Neuronal stem cell (in vitro differentiated cells): ENCODE data around the gene TCL1B.

Source experiments
- DNase-seq: peaks from one replicate; pipeline ENCODE4 v3.0.0-alpha.2; 2013; ENCODE audit warnings: low spot score
- H2AFZ ChIP-seq: one replicate; pipeline ENCODE4 v1.6.1; 2013; ENCODE audit warnings: mild to moderate bottlenecking, low read length, inconsistent platforms
- H2AK5ac ChIP-seq: 2 replicates; pipeline ENCODE4 v1.6.1; 2013; ENCODE audit warnings: low read depth, mild to moderate bottlenecking, inconsistent platforms, low read length, moderate library complexity, mixed read lengths
- H2BK120ac ChIP-seq: 2 replicates; pipeline ENCODE4 v1.6.1; 2013; ENCODE audit warnings: low read depth, mild to moderate bottlenecking, inconsistent platforms, low read length, moderate library complexity, mixed read lengths
- H2BK12ac ChIP-seq: one replicate; pipeline ENCODE4 v1.6.1; 2013; ENCODE audit warnings: low read length, inconsistent platforms
- H2BK15ac ChIP-seq: 2 replicates; pipeline ENCODE4 v1.6.1; 2013; ENCODE audit warnings: mild to moderate bottlenecking, low read length, inconsistent platforms, mixed read lengths
- H2BK5ac ChIP-seq: one replicate; pipeline ENCODE4 v1.6.1; 2013; ENCODE audit warnings: inconsistent platforms, mild to moderate bottlenecking, low read length, moderate library complexity
- H3K14ac ChIP-seq: one replicate; pipeline ENCODE4 v1.6.1; 2013; ENCODE audit warnings: low read length, inconsistent platforms
- H3K18ac ChIP-seq: 2 replicates; pipeline ENCODE4 v1.6.1; 2013; ENCODE audit warnings: low read length, inconsistent platforms
- H3K23ac ChIP-seq: 2 replicates; pipeline ENCODE4 v1.6.1; 2013; ENCODE audit warnings: low read depth, mild to moderate bottlenecking, mixed read lengths, low read length, inconsistent platforms; ENCODE audit not compliant: poor library complexity
- H3K27ac ChIP-seq: replicated peaks from 3 replicates; pipeline ENCODE4 v1.5.1; 2013; ENCODE audit warnings: low read length, inconsistent platforms
- H3K27me3 ChIP-seq, 3 experiments: 2 replicates each; pipeline ENCODE4 v1.6.1; 2013; ENCODE audit warnings: low read length in 3 of 3, mild to moderate bottlenecking in 2 of 3, inconsistent platforms in 1 of 3, low read depth in 1 of 3, mixed read lengths in 1 of 3, moderate library complexity in 1 of 3; ENCODE audit not compliant: control insufficient read depth in 3 of 3, insufficient read depth in 3 of 3
- H3K36me3 ChIP-seq, 2 donors: replicated peaks in 1 of 2; 2 replicates each; pipeline ENCODE4 v1.6.1; 2013; ENCODE audit warnings: low read length in 2 of 2; ENCODE audit not compliant: control insufficient read depth in 2 of 2, insufficient read depth in 2 of 2
- H3K4ac ChIP-seq: 2 replicates; pipeline ENCODE4 v1.6.1; 2013; ENCODE audit warnings: inconsistent platforms, mild to moderate bottlenecking, low read length, moderate library complexity
- H3K4me1 ChIP-seq, 2 donors: 1 replicate in 1 of 2; 2 replicates in 1 of 2; pipeline ENCODE4 v1.6.1; 2013; ENCODE audit warnings: low read length in 2 of 2, low read depth in 1 of 2; ENCODE audit not compliant: control insufficient read depth in 2 of 2, insufficient read depth in 1 of 2
- H3K4me2 ChIP-seq: one replicate; pipeline ENCODE4 v1.6.1; 2013; ENCODE audit warnings: mild to moderate bottlenecking, low read length, inconsistent platforms; ENCODE audit not compliant: insufficient read depth, poor library complexity, severe bottlenecking
- H3K4me3 ChIP-seq, 2 donors: 2 replicates each; pipeline ENCODE4 v1.5.1; 2013; ENCODE audit warnings: low read length in 2 of 2, mild to moderate bottlenecking in 2 of 2, inconsistent platforms in 1 of 2, moderate library complexity in 1 of 2
- H3K79me1 ChIP-seq: one replicate; pipeline ENCODE4 v1.6.1; 2013; ENCODE audit warnings: low read depth, mild to moderate bottlenecking, inconsistent platforms, low read length, moderate library complexity
- H3K9ac ChIP-seq: one replicate; pipeline ENCODE4 v1.6.1; 2013; ENCODE audit warnings: mild to moderate bottlenecking, low read depth, low read length, inconsistent platforms; ENCODE audit not compliant: poor library complexity
- H3K9me3 ChIP-seq, 2 donors: replicated peaks in 1 of 2; 2 replicates each; pipeline versions ENCODE3 to v1.6.1; 2013; ENCODE audit warnings: low read length in 2 of 2, mild to moderate bottlenecking in 2 of 2, inconsistent platforms in 1 of 2, low read depth in 1 of 2, mixed read lengths in 1 of 2, moderate library complexity in 1 of 2; ENCODE audit not compliant: control insufficient read depth in 2 of 2, insufficient read depth in 1 of 2
- H4K8ac ChIP-seq: one replicate; pipeline ENCODE4 v1.6.1; 2013; ENCODE audit warnings: low read depth, mild to moderate bottlenecking, inconsistent platforms, low read length, moderate library complexity
- H4K91ac ChIP-seq: one replicate; pipeline ENCODE4 v1.6.1; 2013; ENCODE audit warnings: low read length, low read depth, mild to moderate bottlenecking, inconsistent platforms; ENCODE audit not compliant: poor library complexity
- WGBS, 2 donors: extraction: QIAGEN DNeasy Blood & Tissue Kit; methylation state at CpG; one replicate each; pipeline ENCODE4 v1.1.7; 2013; ENCODE audit warnings: missing lambda C conversion rate in 2 of 2, mixed read lengths in 1 of 2; ENCODE audit not compliant: insufficient read length in 2 of 2, insufficient replicate concordance in 1 of 2; ENCODE audit errors: extremely low coverage in 2 of 2; 5-methylcytosine and 5-hydroxymethylcytosine counted together

Gene TCL1B

DNA sequence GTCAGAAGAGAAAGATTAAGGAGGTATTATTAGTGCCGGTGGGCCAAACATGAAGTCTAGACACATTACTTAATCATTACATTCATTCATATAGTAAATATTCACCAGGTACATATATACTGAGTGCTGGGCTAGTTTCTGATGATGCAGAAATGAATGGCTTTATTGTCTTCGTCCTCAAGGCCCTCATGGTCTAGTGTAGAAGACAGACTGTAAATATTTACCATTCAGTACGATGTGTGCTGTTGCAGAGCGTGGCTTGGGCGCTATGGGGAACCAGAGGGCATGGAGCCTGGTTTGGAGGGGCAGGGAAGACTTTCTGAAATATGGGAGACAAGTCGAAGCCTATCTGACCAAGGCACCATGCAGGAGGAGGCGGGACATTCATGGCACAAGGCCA is 37.0 kb upstream of the TCL1B start:
- Histone ChIP-seq H4K8ac (no peak overlapping the region), H3K27me3 (no peaks in the 10 kb centered on the region), H3K4me3 (no peak overlapping the region), H3K79me1 (no peaks in the 10 kb centered on the region), H3K18ac (no peak overlapping the region), H3K4me1 (no peaks in the 10 kb centered on the region), H2BK120ac (no peak overlapping the region), H2BK15ac (no peak overlapping the region), H3K9me3 (peaks cover 0 to 2% of the 10 kb centered on the region in 2 donors), H2BK5ac (no peak overlapping the region), H2AK5ac (no peak overlapping the region), H3K27ac (no peak overlapping the region), H2AFZ (no peak overlapping the region), H3K4ac (no peak overlapping the region), H3K36me3 (no peaks in the 10 kb centered on the region), H3K23ac (no peak overlapping the region), H4K91ac (no peak overlapping the region), H3K9ac (no peak overlapping the region), H2BK12ac (no peak overlapping the region), H3K14ac (no peak overlapping the region), H3K4me2 (no peak overlapping the region)
- no peak for DNase-seq
- no CpG with 5 or more reads among the region's 7 CpGs for WGBS, 2 donors

DNA sequence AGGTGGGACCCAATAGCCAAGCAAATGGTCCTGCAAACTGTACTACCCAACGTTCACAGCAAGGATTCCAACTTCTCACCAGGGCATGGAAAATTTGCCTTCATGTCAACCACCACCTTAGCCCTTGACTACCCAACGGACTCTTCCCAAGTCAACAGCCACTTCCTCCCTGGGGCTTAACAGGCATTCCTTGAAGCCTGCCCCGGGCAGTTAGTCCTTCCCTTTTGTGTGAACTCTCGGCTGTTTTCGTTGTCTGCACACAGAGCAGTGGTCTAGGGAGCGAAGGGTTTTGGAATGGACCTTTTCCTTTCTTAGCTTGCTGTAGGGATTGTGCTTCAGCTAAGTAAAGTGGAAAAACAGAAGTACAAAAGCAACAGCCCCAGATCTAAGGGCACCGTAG is 35.2 kb upstream of the TCL1B start:
- no peak overlapping the region for H3K9ac ChIP-seq
- H3K79me1 ChIP-seq, result no peaks in the 10 kb centered on the region
- WGBS, 2 donors, result no CpG with 5 or more reads among the region's 7 CpGs
- H4K8ac ChIP-seq, result no peak overlapping the region
- no peak overlapping the region for H4K91ac ChIP-seq
- H3K18ac ChIP-seq, result no peak overlapping the region
- H3K14ac ChIP-seq, result no peak overlapping the region
- peaks cover 0 to 2% of the 10 kb centered on the region in 2 donors for H3K9me3 ChIP-seq
- no peak overlapping the region for H2BK12ac ChIP-seq
- H3K23ac ChIP-seq, result no peak overlapping the region
- no peaks in the 10 kb centered on the region for H3K4me1 ChIP-seq
- DNase-seq, result no peak
- H3K27ac ChIP-seq, result no peak overlapping the region
- H3K27me3 ChIP-seq, result no peaks in the 10 kb centered on the region
- H2BK5ac ChIP-seq, result no peak overlapping the region
- H2BK120ac ChIP-seq, result no peak overlapping the region
- no peak overlapping the region for H2AFZ ChIP-seq
- H3K4ac ChIP-seq, result no peak overlapping the region
- no peak overlapping the region for H3K4me2 ChIP-seq
- H2BK15ac ChIP-seq, result no peak overlapping the region
- no peak overlapping the region for H3K4me3 ChIP-seq
- H3K36me3 ChIP-seq, result no peaks in the 10 kb centered on the region
- no peak overlapping the region for H2AK5ac ChIP-seq

DNA sequence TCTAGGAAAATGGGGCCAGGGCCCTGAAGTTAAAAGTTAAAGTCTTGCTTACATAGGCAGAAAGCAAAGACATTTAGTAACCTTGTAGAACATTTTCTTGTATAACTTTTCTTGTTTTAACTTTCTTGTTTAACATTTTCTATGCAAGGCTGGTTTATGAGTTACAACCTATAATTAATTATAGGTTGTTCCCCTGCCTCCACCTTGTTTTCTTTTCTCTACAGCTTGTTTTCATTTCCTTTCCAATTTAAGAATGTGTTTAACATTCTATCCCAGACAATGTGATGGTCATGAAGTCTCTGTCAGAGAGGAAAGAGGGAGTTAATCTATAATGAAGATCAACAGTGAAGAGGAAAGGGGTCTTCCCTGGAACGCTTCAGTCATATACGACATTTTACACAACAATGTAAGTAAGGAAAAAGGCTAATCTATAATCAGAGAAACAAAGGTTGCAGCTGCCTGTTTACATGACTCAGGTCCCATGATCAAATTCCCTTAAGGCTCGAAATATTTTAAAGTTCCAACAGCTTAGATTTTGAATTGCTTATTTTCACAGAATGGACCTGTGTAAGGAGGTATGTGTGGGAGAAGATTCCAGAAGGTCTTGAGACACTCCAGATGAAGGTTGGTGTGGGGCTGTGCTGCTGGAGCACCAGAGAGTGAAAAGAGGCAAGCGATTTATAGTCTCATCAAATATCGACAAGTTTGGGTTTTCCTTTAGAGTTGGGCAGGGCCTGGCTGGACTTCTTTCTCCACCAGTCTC is 34.2 kb upstream of the TCL1B start:
- no peak overlapping the region for H3K4me2 ChIP-seq
- no CpG with 5 or more reads among the region's 5 CpGs for WGBS, 2 donors

DNA sequence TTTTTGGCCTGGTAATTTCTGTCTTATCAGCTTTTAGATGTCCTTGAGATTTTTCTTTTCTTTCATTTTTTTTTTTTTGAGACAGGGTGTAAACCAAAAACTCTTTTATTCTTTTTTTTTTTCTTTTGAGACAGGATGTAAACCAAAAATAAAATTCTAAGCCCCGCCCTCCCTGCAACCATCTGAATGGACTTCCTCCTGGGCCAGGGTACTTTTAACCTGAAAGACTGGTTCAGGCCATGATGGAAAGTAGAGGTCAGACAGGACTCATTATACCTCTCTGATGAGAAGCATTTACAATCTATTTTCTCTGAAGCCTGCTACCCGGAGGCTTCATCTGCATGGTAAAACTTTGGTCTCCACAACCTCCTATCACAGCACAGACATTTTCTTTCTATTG is 33.5 kb upstream of the TCL1B start:
- Histone ChIP-seq H2BK120ac (no peak overlapping the region), H3K4me2 (no peak overlapping the region), H2BK15ac (no peak overlapping the region), H3K18ac (no peak overlapping the region), H3K9ac (no peak overlapping the region), H2BK12ac (no peak overlapping the region), H3K4ac (no peak overlapping the region), H3K4me1 (peaks cover 0 to 4% of the 10 kb centered on the region in 2 donors), H2BK5ac (no peak overlapping the region), H4K8ac (no peak overlapping the region), H3K27me3 (no peaks in the 10 kb centered on the region), H3K27ac (no peak overlapping the region), H3K14ac (no peak overlapping the region), H2AFZ (no peak overlapping the region), H3K23ac (no peak overlapping the region), H4K91ac (no peak overlapping the region), H3K9me3 (peaks cover 0 to 2% of the 10 kb centered on the region in 2 donors), H3K4me3 (no peak overlapping the region), H2AK5ac (no peak overlapping the region), H3K36me3 (no peaks in the 10 kb centered on the region), H3K79me1 (no peaks in the 10 kb centered on the region)
- WGBS, 2 donors, result no CpG with 5 or more reads among the region's 2 CpGs
- no peak for DNase-seq

More for the DNA sequence above, 34.2 kb upstream of the TCL1B start:
- Histone ChIP-seq H3K27me3 (no peaks in the 10 kb centered on the region), H2AFZ (no peak overlapping the region), H2AK5ac (no peak overlapping the region), H3K18ac (no peak overlapping the region), H3K4me1 (peaks cover 0 to 3% of the 10 kb centered on the region in 2 donors), H3K9ac (no peak overlapping the region), H3K79me1 (no peaks in the 10 kb centered on the region), H3K36me3 (no peaks in the 10 kb centered on the region), H3K4me3 (no peak overlapping the region), H3K27ac (no peak overlapping the region), H2BK5ac (no peak overlapping the region), H3K14ac (no peak overlapping the region), H4K91ac (no peak overlapping the region), H3K9me3 (peaks cover 0 to 2% of the 10 kb centered on the region in 2 donors), H2BK15ac (no peak overlapping the region), H3K4ac (no peak overlapping the region), H4K8ac (no peak overlapping the region), H2BK12ac (no peak overlapping the region), H3K23ac (no peak overlapping the region), H2BK120ac (no peak overlapping the region)
- DNase-seq, result no peak
